BJ (cell line): ENCODE results near the gene THAP4. TPM values are rescaled to one million over a fixed set of nuclear protein-coding genes. Genes with fewer than 3 reads are reported as not detected.
"Not testable (repeated sequence)": the region's sequence is repeated elsewhere in the genome, so short reads cannot be mapped to it uniquely, and the experiment has no call there.

Source experiments
- CTCF ChIA-PET: fragments of 350-600 bp; formaldehyde crosslinking; extraction: SDS; loops from one replicate; lab custom pipeline; 2021; ENCODE audit warnings: antibody characterized with exemption, inconsistent platforms; lab: Yijun Ruan, JAX
- POLR2A ChIA-PET: fragments of 300-600 bp; sonication (Branson Sonifier 250); formaldehyde crosslinking; extraction: SDS; loops from one replicate; lab custom pipeline; 2021; ENCODE audit warnings: antibody characterized with exemption; lab: Charles Lee
- DNase-seq: peaks from one replicate; pipeline ENCODE4 v3.0.0-alpha.2; 2011; ENCODE audit warnings: low read depth
- H3K27me3 ChIP-seq: 2 replicates; pipeline ENCODE4 v1.6.0; 2011; ENCODE audit warnings: low read length; ENCODE audit not compliant: control insufficient read depth, insufficient read depth
- H3K36me3 ChIP-seq: 2 replicates; pipeline ENCODE4 v1.5.1; 2011; ENCODE audit warnings: low read length; ENCODE audit not compliant: control insufficient read depth, insufficient read depth
- H3K4me3 ChIP-seq: 2 replicates; pipeline ENCODE4 v1.5.1; 2011; ENCODE audit warnings: low read depth, mild to moderate bottlenecking, control low read depth, low read length
- polyA plus RNA-seq: library from polyadenylated mRNA; depleted of rRNA; stranded (reverse); fragments of >200 nt; gene quantifications from 2 replicates; pipeline ENCODE4 v1.2.3, GENCODE V29; 2011
- TF ChIP-seq, protein P1 (sequence below): IDR thresholded peaks from 2 replicates; pipeline ENCODE4 v1.5.1; 2011; ENCODE audit warnings: low read depth, mild to moderate bottlenecking, control low read depth, inconsistent platforms, low read length, moderate library complexity; ENCODE audit not compliant: insufficient read depth

THAP4 gene
- polyA plus RNA-seq, 1 experiment, result 50.4 TPM

DNA sequence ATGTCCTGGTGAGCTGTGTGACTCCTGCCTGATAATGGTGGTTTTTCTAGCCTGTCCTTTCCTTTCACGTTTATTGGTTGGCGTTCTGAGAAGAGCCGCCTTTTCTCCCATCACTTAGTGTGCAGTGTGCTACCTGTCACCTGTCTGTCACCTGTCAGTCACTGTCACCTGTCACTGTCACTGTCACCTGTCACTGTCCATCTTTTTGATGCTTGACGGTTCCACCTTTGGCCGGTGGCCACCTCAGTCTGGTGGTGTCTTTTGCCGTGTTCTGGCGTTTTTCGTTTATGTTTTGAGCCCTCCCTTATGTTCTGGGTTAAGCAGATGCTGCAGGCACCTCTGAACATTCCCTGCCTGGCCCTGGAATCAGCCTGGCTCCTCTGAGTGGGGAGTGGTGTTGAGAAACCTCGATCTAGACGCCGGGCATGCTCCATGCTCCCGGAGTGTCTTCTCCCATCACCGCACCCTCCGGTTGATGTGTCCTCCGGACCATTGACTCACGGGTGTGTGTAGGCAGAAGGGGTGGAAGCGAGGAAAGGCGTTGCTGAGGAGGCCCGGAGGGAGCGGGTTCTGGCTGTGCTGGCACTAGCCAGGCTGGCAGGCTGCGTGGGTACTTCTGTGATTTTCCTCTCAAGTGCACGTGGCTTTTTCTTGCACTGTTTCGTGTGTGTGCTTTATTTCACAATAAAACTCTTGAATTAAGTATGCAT is 28.9 kb upstream of the THAP4 start:
- H3K4me3 ChIP-seq, result no peak overlapping the region
- CTCF ChIA-PET, result interaction anchor here (1.6 to 2.2 kb wide), 4 partner anchors 9 to 213 kb away, joined by 8 to 11 read pairs (median 9); partner anchors contain the start of gene D2HGDH
- H3K27me3 ChIP-seq, result no peaks in the 10 kb centered on the region
- no peak for DNase-seq
- POLR2A ChIA-PET, result no interaction called here
- TF ChIP-seq, protein P1, sequence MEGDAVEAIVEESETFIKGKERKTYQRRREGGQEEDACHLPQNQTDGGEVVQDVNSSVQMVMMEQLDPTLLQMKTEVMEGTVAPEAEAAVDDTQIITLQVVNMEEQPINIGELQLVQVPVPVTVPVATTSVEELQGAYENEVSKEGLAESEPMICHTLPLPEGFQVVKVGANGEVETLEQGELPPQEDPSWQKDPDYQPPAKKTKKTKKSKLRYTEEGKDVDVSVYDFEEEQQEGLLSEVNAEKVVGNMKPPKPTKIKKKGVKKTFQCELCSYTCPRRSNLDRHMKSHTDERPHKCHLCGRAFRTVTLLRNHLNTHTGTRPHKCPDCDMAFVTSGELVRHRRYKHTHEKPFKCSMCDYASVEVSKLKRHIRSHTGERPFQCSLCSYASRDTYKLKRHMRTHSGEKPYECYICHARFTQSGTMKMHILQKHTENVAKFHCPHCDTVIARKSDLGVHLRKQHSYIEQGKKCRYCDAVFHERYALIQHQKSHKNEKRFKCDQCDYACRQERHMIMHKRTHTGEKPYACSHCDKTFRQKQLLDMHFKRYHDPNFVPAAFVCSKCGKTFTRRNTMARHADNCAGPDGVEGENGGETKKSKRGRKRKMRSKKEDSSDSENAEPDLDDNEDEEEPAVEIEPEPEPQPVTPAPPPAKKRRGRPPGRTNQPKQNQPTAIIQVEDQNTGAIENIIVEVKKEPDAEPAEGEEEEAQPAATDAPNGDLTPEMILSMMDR, result no peak
- H3K36me3 ChIP-seq, result peaks cover 28% of the 10 kb centered on the region

DNA sequence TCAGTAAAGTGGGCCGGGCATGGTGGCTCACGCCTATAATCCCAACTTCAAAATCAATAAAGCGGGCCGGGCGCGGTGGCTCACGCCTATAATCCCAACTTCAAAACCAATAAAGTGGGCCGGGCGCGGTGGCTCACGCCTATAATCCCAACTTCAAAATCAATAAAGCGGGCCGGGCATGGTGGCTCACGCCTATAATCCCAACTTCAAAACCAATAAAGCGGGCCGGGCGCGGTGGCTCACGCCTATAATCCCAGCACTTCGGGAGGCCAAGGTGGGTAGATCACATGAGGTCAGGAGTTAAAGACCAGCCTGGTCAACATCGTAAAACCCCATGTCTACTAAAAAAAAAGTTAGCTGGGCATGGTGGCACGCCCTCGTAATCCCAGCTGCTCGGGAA is 25.8 kb upstream of the THAP4 start:
- H3K4me3 ChIP-seq, H3K27me3 ChIP-seq, DNase-seq, POLR2A ChIA-PET: not testable (repeated sequence)
- CTCF ChIA-PET, result interaction anchor here (1.2 kb wide), 1 partner anchor 216 kb away, joined by 8 read pairs; no protein-coding TSS in a partner anchor
- peaks cover 23% of the 10 kb centered on the region for H3K36me3 ChIP-seq

DNA sequence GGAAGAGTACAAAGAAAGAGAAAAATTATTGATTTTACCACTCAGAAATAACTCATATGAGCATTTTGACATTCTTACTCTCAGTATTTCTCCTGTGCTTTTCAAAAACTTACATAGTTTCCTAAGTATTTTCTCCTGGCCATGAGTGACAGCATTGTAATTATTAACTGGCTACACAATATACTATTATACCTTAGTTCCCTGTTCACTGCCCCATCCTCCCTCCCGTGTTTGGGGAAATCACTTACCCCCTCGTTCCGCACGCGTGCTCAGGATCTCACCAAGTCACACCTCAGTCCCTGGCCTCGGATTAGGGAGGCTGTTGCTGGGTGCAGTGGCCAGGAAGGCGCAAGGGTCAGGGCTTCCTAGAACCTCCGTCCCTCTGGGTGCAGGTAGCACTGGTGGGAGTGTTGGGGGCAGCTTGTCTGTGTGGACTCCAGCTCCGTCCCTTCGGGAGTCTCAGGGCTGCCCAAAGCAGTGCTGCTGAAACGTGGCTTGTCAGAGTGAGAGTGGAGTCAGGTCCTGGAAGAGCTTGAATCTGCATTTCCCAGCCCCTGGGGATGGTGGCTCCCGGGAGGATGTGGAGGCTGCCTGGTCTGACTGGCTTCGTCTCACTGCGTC is 23.7 kb upstream of the THAP4 start:
- ChIA-PET CTCF (interaction anchor here (5.7 kb wide), 1 partner anchor 12 kb away, joined by 49 read pairs; no protein-coding TSS in a partner anchor), POLR2A (no interaction called here)
- DNase-seq, result no peak
- Histone ChIP-seq H3K27me3 (no peaks in the 10 kb centered on the region), H3K36me3 (peaks cover 23% of the 10 kb centered on the region), H3K4me3 (no peak overlapping the region)
- TF ChIP-seq, protein P1, result no peak

DNA sequence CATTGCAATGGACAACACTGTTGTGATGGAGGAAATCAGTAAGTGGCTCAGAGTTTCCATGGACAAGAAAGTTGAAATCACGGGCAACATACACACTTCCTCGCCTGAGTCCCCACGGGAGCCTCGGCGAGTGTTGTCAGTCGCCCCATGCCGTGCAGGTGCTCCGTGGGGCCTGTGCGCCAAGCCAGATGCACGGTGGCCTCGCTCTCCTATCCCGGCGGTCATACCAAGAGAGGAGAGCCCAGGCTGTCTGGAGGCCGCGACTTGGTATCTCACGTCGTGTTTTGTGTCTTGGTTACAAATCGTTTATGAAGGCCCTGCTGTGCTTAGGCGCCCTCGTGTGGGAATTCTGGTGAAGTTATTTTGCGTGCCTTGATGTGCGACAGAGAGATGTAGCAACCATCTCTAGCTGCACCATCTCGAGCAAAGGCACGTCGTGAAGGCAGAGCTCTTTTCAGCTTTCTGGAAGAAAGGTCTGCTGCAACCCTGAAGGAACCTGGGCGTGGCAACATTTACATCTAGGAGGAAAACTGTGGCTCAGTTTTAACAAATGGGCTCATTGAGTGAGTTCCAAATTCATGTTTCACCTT is 22.3 kb upstream of the THAP4 start:
- Histone ChIP-seq H3K4me3 (no peak overlapping the region), H3K27me3 (no peaks in the 10 kb centered on the region), H3K36me3 (peaks cover 34% of the 10 kb centered on the region)
- CTCF ChIA-PET, result interaction anchor here (0.6 to 5.7 kb wide), 27 partner anchors 10 to 815 kb away, joined by 3 to 49 read pairs (median 3); partner anchors contain the start of genes D2HGDH and DTYMK
- TF ChIP-seq, protein P1, result peak; percentile 76
- POLR2A ChIA-PET, result no interaction called here
- DNase-seq, result no peak

DNA sequence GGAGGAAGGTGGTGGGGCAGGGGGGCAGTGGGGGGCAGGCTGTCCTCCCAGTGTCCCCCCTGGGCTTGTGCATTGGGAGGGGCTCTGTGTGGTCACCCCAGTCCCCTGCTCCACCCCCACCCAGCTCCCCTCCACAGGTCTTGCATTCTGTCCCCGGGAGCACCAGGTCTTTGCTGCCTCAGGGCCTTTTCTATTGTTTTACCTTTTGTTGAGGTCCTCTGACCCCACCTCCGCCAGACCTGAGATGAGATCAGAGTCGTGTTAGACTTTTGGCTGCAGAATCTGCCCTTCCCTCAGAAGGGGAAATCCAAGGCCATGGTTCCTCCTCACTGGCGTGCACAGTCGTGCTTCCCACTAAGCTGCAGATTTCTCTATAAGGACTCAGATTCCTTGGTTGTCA is 21.3 kb upstream of the THAP4 start:
- Histone ChIP-seq H3K36me3 (peaks cover 36% of the 10 kb centered on the region), H3K4me3 (no peak overlapping the region), H3K27me3 (no peaks in the 10 kb centered on the region)
- TF ChIP-seq, protein P1, result no peak
- ChIA-PET POLR2A (no interaction called here), CTCF (interaction anchor here (0.6 to 5.7 kb wide), 16 partner anchors 10 to 809 kb away, joined by 3 to 49 read pairs (median 4); partner anchors contain the start of gene D2HGDH)
- no peak for DNase-seq
